Thymus (tissue), 11 donors: ENCODE data around the gene AS3MT. TPM values are rescaled to one million over a fixed set of nuclear protein-coding genes. Genes with fewer than 3 reads are reported as not detected.

ENCODE experiments used
- DNase-seq, 9 donors: peaks; one replicate each; pipeline ENCODE4 v3.0.0-alpha.2; 2013; ENCODE audit warnings: low spot score in 9 of 9, low read depth in 6 of 9, missing footprints in 1 of 9
- H3K27ac ChIP-seq, 2 donors: one replicate each; pipeline ENCODE4 v1.5.1; 2013; ENCODE audit warnings: control low read depth in 1 of 2, low read depth in 1 of 2, low read length in 1 of 2, mild to moderate bottlenecking in 1 of 2, moderate library complexity in 1 of 2
- H3K27me3 ChIP-seq, 2 donors: one replicate each; pipeline ENCODE4 v1.5.1; 2013; ENCODE audit warnings: low read length in 1 of 2; ENCODE audit not compliant: control insufficient read depth in 2 of 2, insufficient read depth in 1 of 2
- H3K36me3 ChIP-seq, 2 donors: one replicate each; pipeline ENCODE4 v1.5.1; 2013; ENCODE audit warnings: low read length in 1 of 2, mild to moderate bottlenecking in 1 of 2, moderate library complexity in 1 of 2; ENCODE audit not compliant: control insufficient read depth in 2 of 2, insufficient read depth in 2 of 2
- H3K4me1 ChIP-seq, 2 donors: one replicate each; pipeline ENCODE4 v1.5.1; 2013; ENCODE audit warnings: low read length in 2 of 2; ENCODE audit not compliant: control insufficient read depth in 2 of 2, insufficient read depth in 2 of 2
- H3K4me3 ChIP-seq, 2 donors: one replicate each; pipeline ENCODE4 v1.5.1; 2013; ENCODE audit warnings: low read length in 2 of 2, control low read depth in 1 of 2, mild to moderate bottlenecking in 1 of 2
- H3K9me3 ChIP-seq, 2 donors: one replicate each; pipeline ENCODE4 v1.5.1; 2013; ENCODE audit warnings: low read length in 1 of 2, mild to moderate bottlenecking in 1 of 2; ENCODE audit not compliant: control insufficient read depth in 2 of 2, insufficient read depth in 1 of 2
- WGBS: extraction: QIAGEN DNeasy Blood & Tissue Kit; methylation state at CpG from one replicate; pipeline ENCODE4 v1.1.7; 2013; 5-methylcytosine and 5-hydroxymethylcytosine counted together
- polyA plus RNA-seq: library from polyadenylated mRNA; stranded (reverse); fragments of 200-250 nt; gene quantifications from one replicate; pipeline ENCODE4 v1.2.3, GENCODE V29; 2013
- total RNA-seq: library from RNA; stranded (reverse); fragments of 120-200 nt; gene quantifications from one replicate; pipeline ENCODE4 v1.2.4, GENCODE V29; 2013
- donor health status: healthy.

The AS3MT gene
- total and polyA plus RNA-seq, 2 donors = 5.2 to 6.4 TPM

DNA sequence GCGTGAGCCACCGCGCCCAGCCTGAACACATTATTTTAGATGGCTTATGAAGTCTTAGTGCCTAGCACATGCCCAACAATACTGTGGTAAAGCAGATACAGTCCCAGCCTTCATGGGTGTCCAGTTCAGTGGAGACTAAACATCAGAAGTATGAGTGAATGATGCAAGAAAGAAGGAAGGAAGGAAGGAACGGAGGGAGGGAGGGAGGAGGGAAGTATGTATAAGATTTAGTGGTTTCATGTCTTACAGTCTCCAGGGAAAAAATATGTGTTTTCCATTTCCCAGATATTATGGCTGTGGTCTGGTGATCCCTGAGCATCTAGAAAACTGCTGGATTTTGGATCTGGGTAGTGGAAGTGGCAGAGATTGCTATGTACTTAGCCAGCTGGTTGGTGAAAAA lies 2.9 kb downstream of the AS3MT start:
- peaks cover 6 to 7% of the 10 kb centered on the region in 2 donors for H3K4me1 ChIP-seq
- DNase-seq = no peak
- 98% methylated on average over 4 of the region's 4 CpGs for whole genome bisulfite sequencing
- H3K4me3 ChIP-seq = no peak overlapping the region
- H3K27me3 ChIP-seq = peaks cover 0 to 19% of the 10 kb centered on the region in 2 donors
- no peaks in the 10 kb centered on the region for H3K36me3 ChIP-seq
- no peak overlapping the region for H3K27ac ChIP-seq
- no peaks in the 10 kb centered on the region for H3K9me3 ChIP-seq

DNA sequence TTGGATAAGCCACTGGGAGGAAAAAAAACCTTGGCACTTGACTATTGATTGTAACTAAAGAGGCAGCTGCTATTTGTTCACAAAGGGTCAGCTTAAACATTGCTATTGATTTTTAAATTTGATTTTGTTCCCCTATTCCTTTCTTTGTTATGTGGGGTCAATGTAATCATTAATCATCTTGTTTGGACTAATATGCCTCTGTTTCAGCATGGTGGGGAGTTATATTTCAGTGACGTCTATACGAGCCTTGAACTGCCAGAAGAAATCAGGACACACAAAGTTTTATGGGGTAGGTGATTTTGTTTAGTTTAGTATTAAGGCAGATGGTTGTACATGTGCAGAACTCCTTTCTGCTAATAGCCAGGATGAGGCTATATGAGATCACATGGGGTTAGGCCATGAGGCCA lies 7.5 kb downstream of the AS3MT start:
- Histone ChIP-seq H3K4me3 (no peak overlapping the region), H3K27me3 (no peaks in the 10 kb centered on the region), H3K27ac (no peak overlapping the region), H3K9me3 (no peaks in the 10 kb centered on the region), H3K4me1 (no peaks in the 10 kb centered on the region), H3K36me3 (no peaks in the 10 kb centered on the region)
- no peak for DNase-seq
- WGBS = 95% methylated on average over 2 of the region's 2 CpGs

DNA sequence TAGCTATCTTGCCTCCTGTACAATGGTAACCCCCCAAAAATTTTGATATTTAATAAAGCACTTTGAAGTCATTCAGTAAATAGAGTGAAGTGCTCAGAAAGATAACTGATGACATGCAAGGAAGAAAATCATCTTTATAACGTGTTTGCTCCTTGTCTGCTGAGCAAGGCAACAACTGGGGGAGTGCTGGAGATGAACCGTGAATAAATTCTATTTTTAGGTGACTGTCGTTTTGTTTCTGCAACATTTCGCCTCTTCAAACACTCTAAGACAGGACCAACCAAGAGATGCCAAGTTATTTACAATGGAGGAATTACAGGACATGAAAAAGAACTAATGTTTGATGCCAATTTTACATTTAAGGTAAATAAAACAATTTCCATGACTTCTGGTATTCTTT lies 9.4 kb downstream of the AS3MT start:
- WGBS = 95% methylated on average over 4 of the region's 4 CpGs
- no peak overlapping the region for H3K27ac ChIP-seq
- H3K4me3 ChIP-seq = no peak overlapping the region
- H3K9me3 ChIP-seq = no peaks in the 10 kb centered on the region
- DNase-seq = no peak
- H3K4me1 ChIP-seq = no peaks in the 10 kb centered on the region
- no peaks in the 10 kb centered on the region for H3K36me3 ChIP-seq
- H3K27me3 ChIP-seq = no peaks in the 10 kb centered on the region

DNA sequence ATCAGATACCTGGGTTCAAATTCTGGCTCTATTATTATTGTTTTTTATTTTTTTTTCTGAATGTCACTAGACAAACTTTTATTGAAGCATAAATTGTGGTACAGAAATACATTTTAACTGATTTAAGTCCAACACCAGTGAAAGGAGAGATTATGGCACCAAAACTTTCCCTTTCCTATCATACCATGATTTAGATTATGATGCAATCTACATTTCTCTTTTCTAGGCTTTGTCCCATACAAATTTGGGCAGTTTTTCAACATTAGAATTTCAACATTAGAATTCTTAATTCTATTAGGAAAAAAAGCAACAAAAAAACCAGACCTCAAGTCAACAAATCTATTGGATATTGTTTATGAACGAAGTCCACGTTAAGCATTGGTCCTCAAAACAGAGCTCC lies 11.0 kb downstream of the AS3MT start:
- WGBS = 99% methylated on average over 2 of the region's 2 CpGs
- H3K4me3 ChIP-seq = no peak overlapping the region
- no peaks in the 10 kb centered on the region for H3K36me3 ChIP-seq

DNA sequence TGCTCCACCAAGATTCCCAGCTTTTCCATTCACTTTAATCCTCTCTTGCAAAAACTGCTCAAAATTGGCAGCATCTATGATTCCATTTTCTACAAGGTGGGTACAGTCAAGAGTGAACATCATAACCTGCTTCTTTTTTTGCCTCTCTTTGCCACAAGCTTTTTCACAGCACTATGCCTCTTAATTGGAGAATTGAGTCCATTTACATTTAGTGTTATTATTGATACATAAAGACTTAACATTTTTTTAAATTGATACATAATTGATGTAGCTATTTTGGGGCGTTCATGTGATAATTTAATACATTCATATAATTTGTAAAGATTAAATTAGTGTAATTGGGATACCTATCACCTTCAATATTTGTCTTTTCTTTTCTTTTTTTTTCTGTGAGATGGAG lies 18.8 kb downstream of the AS3MT start:
- no peaks in the 10 kb centered on the region for H3K36me3 ChIP-seq
- no peak overlapping the region for H3K27ac ChIP-seq
- H3K27me3 ChIP-seq = no peaks in the 10 kb centered on the region
- no peaks in the 10 kb centered on the region for H3K4me1 ChIP-seq
- H3K4me3 ChIP-seq = no peak overlapping the region
- no peaks in the 10 kb centered on the region for H3K9me3 ChIP-seq
- no peak for DNase-seq
- WGBS = 98% methylated on average over 1 of the region's 1 CpG

More for the DNA sequence above, 11.0 kb downstream of the AS3MT start:
- H3K27me3 ChIP-seq = no peaks in the 10 kb centered on the region
- H3K4me1 ChIP-seq = no peaks in the 10 kb centered on the region
- no peaks in the 10 kb centered on the region for H3K9me3 ChIP-seq
- H3K27ac ChIP-seq = no peak overlapping the region
- no peak for DNase-seq

DNA sequence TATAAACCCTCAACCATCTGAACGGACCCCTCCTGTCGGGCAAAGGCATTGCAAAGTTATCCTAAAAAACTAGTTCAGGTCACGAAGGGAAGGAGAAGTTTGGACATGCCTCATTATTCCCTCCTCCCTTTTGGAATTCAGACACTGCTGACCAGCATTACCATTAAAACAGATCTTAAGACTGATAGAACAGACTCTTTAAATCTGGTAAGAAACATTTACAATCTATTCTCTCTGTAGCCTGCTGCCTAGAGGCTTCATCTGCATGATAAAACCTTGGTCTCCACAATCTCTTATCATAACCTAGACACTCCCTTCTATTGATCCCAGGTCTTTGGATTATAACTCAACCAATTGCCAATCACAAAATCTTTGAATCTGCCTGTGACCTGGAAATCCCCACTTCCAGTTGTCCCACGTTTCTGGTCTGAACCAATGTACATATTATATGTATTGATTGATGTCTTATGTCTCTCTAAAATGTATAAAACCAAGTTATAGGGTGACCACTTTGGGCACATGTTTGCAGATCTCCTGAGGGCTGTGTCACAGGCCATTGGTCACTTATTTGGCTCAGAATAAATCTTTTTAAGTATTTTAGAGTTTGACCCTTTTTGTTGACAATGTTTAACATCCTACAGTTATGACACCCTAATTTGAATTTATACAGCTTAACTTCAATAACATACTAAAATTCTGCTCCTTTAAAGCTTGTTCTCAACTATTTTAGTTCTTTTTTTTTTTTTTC lies 25.4 kb downstream of the AS3MT start:
- 98% methylated on average over 4 of the region's 4 CpGs for WGBS
- peaks cover 0 to 3% of the 10 kb centered on the region in 2 donors for H3K36me3 ChIP-seq
- H3K9me3 ChIP-seq = no peaks in the 10 kb centered on the region
- no peaks in the 10 kb centered on the region for H3K4me1 ChIP-seq
- H3K27me3 ChIP-seq = no peaks in the 10 kb centered on the region
- H3K4me3 ChIP-seq = no peak overlapping the region
- DNase-seq = no peak
- no peak overlapping the region for H3K27ac ChIP-seq

DNA sequence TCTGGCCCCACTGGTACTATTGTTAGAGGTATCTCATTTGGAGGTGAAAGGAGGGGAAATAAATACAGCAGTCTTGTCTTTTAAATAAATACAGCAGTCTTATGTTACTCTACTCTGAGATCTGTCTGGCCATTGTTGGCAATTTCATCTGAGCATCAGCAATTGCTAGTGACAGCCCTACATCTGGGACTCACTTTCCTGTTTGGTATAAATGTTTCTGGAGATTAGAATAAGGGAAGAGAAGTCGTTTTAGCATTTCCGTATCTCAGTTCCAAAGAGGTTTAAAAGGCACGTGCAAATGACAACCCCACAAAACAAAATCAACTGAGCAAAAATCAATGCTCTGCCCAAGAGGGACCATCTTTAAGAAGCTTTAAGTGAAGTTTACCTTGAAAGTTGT lies 30.7 kb downstream of the AS3MT start:
- Histone ChIP-seq H3K27me3 (no peaks in the 10 kb centered on the region), H3K27ac (no peak overlapping the region), H3K4me1 (no peaks in the 10 kb centered on the region), H3K36me3 (no peaks in the 10 kb centered on the region), H3K4me3 (no peak overlapping the region), H3K9me3 (no peaks in the 10 kb centered on the region)
- WGBS = 61% methylated on average over 3 of the region's 3 CpGs
- DNase-seq = no peak

DNA sequence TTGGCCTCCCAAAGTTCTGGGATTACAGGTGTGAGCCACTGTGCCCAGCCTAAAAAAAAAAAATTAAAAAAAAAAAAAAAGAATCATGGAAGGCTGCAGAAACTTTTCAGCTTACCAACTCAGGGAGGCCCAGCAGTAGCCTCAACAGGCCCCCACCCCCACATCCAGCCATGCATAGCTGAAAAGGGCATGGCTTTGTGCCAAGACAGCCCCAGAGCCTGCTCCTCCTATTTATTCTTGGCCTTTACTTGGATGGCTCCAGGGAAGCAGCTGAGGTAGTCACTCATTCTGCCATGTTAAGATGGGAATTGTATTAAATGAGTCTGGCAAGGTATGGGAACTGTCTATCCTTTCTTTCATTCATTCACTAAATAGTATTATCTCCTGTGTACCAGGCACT lies 35.1 kb downstream of the AS3MT start:
- Histone ChIP-seq H3K4me3 (no peak overlapping the region), H3K27me3 (no peaks in the 10 kb centered on the region), H3K36me3 (no peaks in the 10 kb centered on the region), H3K4me1 (no peaks in the 10 kb centered on the region), H3K27ac (no peak overlapping the region), H3K9me3 (no peaks in the 10 kb centered on the region)
- no peak for DNase-seq

DNA sequence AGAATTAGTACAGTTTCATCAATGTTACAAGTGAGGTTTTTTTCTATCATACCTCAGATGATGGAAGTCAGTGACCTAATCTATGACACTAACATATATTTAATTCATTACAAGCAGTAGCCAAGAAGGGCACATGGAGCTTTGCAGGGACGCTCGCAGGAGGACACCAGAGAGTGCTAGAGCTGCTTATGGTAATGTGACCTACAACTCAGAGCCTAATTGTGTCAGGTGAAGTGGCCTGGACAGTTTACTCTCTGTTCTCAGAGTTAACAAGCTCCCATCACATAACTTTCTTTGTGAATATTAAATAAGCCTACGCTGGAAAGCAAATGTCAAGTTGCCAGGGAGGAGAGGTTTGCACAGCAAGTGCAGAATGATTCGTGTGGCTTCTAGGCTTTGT lies 37.2 kb downstream of the AS3MT start:
- no peak for DNase-seq
- Histone ChIP-seq H3K4me1 (no peaks in the 10 kb centered on the region), H3K36me3 (no peaks in the 10 kb centered on the region), H3K27ac (no peak overlapping the region), H3K9me3 (no peaks in the 10 kb centered on the region), H3K4me3 (no peak overlapping the region), H3K27me3 (no peaks in the 10 kb centered on the region)
- WGBS = 96% methylated on average over 4 of the region's 4 CpGs
